ENCODE results near the gene AP3S2.

DNA sequence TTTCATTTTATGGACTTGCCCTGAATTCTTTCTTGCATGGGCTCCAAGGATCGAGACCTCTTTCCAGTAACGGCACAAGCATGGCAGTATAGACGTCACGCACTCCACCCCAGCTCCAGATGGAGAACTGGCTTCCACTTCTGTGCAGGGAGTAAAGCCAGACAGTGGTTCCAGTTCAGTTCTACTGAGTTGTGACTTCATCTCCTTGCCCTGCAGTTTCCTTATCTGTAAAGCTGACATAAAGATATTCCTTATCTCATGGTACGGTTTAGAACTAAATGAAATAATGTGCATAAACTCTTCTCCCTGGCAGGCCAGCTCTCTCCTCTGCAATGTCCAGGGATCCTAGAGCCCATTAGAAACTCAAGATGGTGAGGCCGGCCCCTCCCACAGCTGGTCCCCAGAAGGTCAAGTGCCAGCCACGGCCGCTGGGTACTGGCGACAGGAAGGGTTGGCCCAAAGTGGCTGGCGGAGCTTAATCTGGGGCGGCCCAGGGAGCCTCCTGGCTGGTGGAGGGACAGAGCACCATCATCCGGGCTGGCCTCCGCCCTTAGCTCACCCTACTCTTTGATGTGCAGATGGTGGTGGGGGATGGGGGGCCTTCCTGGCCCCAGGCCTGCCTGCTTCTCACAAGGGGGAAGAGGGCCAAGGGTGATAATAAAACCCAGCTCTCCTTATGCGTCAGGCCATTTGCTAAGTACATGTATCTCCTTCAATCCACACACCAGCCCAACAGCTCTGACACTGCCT, 110.5 kb downstream of the AP3S2 start:
- TF ChIP-seq, protein P1, sequence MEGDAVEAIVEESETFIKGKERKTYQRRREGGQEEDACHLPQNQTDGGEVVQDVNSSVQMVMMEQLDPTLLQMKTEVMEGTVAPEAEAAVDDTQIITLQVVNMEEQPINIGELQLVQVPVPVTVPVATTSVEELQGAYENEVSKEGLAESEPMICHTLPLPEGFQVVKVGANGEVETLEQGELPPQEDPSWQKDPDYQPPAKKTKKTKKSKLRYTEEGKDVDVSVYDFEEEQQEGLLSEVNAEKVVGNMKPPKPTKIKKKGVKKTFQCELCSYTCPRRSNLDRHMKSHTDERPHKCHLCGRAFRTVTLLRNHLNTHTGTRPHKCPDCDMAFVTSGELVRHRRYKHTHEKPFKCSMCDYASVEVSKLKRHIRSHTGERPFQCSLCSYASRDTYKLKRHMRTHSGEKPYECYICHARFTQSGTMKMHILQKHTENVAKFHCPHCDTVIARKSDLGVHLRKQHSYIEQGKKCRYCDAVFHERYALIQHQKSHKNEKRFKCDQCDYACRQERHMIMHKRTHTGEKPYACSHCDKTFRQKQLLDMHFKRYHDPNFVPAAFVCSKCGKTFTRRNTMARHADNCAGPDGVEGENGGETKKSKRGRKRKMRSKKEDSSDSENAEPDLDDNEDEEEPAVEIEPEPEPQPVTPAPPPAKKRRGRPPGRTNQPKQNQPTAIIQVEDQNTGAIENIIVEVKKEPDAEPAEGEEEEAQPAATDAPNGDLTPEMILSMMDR (IDR thresholded peaks at IDR 0.05) = no peak
- TF ChIP-seq POLR2A (IDR thresholded peaks at IDR 0.05) = no peak
